ENCODE measurements around the gene ABCA7. TPM values are rescaled to one million over a fixed set of nuclear protein-coding genes. Genes with fewer than 3 reads are reported as not detected.

Gene ABCA7
- total and polyA plus RNA-seq, 2 of the 13 experiments (the other 11 are each of a cell fraction or from before 2014, with no cell fraction given): 4.4 to 32.4 TPM

GRCh38 chr19:1113030-1113985 is 73.4 kb downstream of the ABCA7 start (continued):
- TF ChIP-seq FUBP1 (CRISPR knock-in tag; IDR thresholded peaks at IDR 0.05; ENCODE audit: borderline replicate concordance): no peak; the same call in 1 of the 2 replicates
- TF ChIP-seq ZNF496 (CRISPR knock-in tag; IDR thresholded peaks at IDR 0.05; ENCODE audit: insufficient replicate concordance): no peak
- no peak for TF ChIP-seq KDM5B (CRISPR knock-in tag; IDR thresholded peaks at IDR 0.05; ENCODE audit: borderline replicate concordance)
- TF ChIP-seq ERF (CRISPR knock-in tag; IDR thresholded peaks at IDR 0.05): peak; percentile 84
- TF ChIP-seq ZNF720 (CRISPR knock-in tag; IDR thresholded peaks at IDR 0.05): no peak
- peak; percentile 93 for TF ChIP-seq SP5 (CRISPR knock-in tag; IDR thresholded peaks at IDR 0.05; ENCODE audit: borderline replicate concordance, low read depth)
- TF ChIP-seq PITX1 (CRISPR knock-in tag; IDR thresholded peaks at IDR 0.05): peak; percentile 28; the same call in 1 of the 2 replicates
- TF ChIP-seq ZNF503 (CRISPR knock-in tag; IDR thresholded peaks at IDR 0.05): no peak
- TF ChIP-seq EED (CRISPR knock-in tag; IDR thresholded peaks at IDR 0.05): 0 out of 2 replicates have a peak, but pooled peaks have one; percentile 17
- no peak for TF ChIP-seq E2F2 (CRISPR knock-in tag; IDR thresholded peaks at IDR 0.05; ENCODE audit: borderline replicate concordance)
- TF ChIP-seq ZNF557 (CRISPR knock-in tag; IDR thresholded peaks at IDR 0.05): no peak
- TF ChIP-seq ZNF691 (CRISPR knock-in tag; IDR thresholded peaks at IDR 0.05; ENCODE audit: borderline replicate concordance, low read depth): peak; percentile 82; the same call in 1 of the 2 replicates
- TF ChIP-seq EP300 (IDR thresholded peaks at IDR 0.05; ENCODE audit: low read depth in 2 of 2, low read length in 2 of 2): peak in 1 of 2 experiments; percentile 37; a peak in 1 of 4 replicates
- TF ChIP-seq EP300 (CRISPR knock-in tag; IDR thresholded peaks at IDR 0.05; ENCODE audit: borderline replicate concordance): 0 out of 2 replicates have a peak, but pooled peaks have one; percentile 51
- no peak; the same call in 1 of the 2 replicates for TF ChIP-seq ATF3 (CRISPR knock-in tag; IDR thresholded peaks at IDR 0.05)
- TF ChIP-seq GABPA (IDR thresholded peaks at IDR 0.05; ENCODE audit: low read depth, low read length): no peak
- TF ChIP-seq GABPA (CRISPR knock-in tag; IDR thresholded peaks at IDR 0.05; ENCODE audit: low read depth): no peak
- TF ChIP-seq FOXK2 (IDR thresholded peaks at IDR 0.05): peak; percentile 42; the same call in 1 of the 2 replicates
- peak; percentile 87; the same call in 1 of the 3 replicates for TF ChIP-seq MXI1 (IDR thresholded peaks at IDR 0.05; ENCODE audit: borderline replicate concordance, low read depth, low read length)
- TF ChIP-seq ATF6 (CRISPR knock-in tag; conservative IDR thresholded peaks at IDR 0.05): no peak

Data from HepG2 (cell line).